Measurements from ENCODE around the gene KLF1.

- TF ChIP-seq ATF3 (IDR thresholded peaks at IDR 0.05; ENCODE audit: borderline replicate concordance, extremely low read depth, low read depth, low read length) = no peak
- TF ChIP-seq NR2C2 (IDR thresholded peaks at IDR 0.05; ENCODE audit: borderline replicate concordance, control insufficient read depth, insufficient read length, low read depth) = no peak
- TF ChIP-seq YY1 (IDR thresholded peaks at IDR 0.05; ENCODE audit: low read depth, low read length) = no peak
- TF ChIP-seq CTCF (IDR thresholded peaks at IDR 0.05 in 2 of 3, conservative IDR thresholded peaks at IDR 0.05 in 1 of 3; ENCODE audit: control insufficient read depth in 2 of 3, extremely low read depth in 1 of 3, insufficient read depth in 1 of 3, low read depth in 3 of 3, low read length in 3 of 3) = no peak
- TF ChIP-seq BRCA1 (IDR thresholded peaks at IDR 0.05; ENCODE audit: low read depth, low read length) = no peak
These were observed 43.7 kb downstream of the KLF1 start for GRCh38 chr19:12843328-12843727.
